GM21423 (cell line): ENCODE measurements around the gene PCDH1.

Source experiments
- ATAC-seq: cut with Tn5 transposase; IDR thresholded peaks from one replicate; pipeline ENCODE4 v1.9.1; 2021; ENCODE audit warnings: mild to moderate bottlenecking, moderate library complexity; ENCODE audit not compliant: unreplicated experiment

The PCDH1 gene

GRCh38 chr5:141857226-141857625 is 21.0 kb downstream of the PCDH1 start:
- no peak for ATAC-seq

GRCh38 chr5:141856037-141856790 is 22.0 kb downstream of the PCDH1 start:
- no peak for ATAC-seq

GRCh38 chr5:141855265-141856036 is 22.8 kb downstream of the PCDH1 start:
- no peak for ATAC-seq

- no peak for ATAC-seq
Measured at GRCh38 chr5:141853895-141854626, 24.1 kb downstream of the PCDH1 start.

GRCh38 chr5:141852448-141852847 is 25.8 kb downstream of the PCDH1 start:
- no peak for ATAC-seq

- no peak for ATAC-seq
Measured at GRCh38 chr5:141851195-141851874, 26.9 kb downstream of the PCDH1 start.

- no peak for ATAC-seq
Measured at GRCh38 chr5:141850786-141851185, 27.4 kb downstream of the PCDH1 start.

- ATAC-seq, result peak; percentile 8
Measured at GRCh38 chr5:141850244-141850768, 27.9 kb downstream of the PCDH1 start.

- peak; percentile 75 for ATAC-seq
Measured at GRCh38 chr5:141849415-141850243, 28.6 kb downstream of the PCDH1 start.

GRCh38 chr5:141848744-141849414 is 29.3 kb downstream of the PCDH1 start:
- peak; percentile 7 for ATAC-seq

GRCh38 chr5:141846031-141846430 is 32.2 kb downstream of the PCDH1 start:
- no peak for ATAC-seq

- no peak for ATAC-seq
Measured at GRCh38 chr5:141845371-141845851, 32.8 kb downstream of the PCDH1 start.

GRCh38 chr5:141844414-141845097 is 33.7 kb downstream of the PCDH1 start:
- no peak for ATAC-seq

GRCh38 chr5:141843156-141843927 is 34.9 kb downstream of the PCDH1 start:
- no peak for ATAC-seq

- ATAC-seq, result no peak
Measured at GRCh38 chr5:141841378-141842180, 36.6 kb downstream of the PCDH1 start.

GRCh38 chr5:141840826-141841360 is 37.3 kb downstream of the PCDH1 start:
- ATAC-seq, result no peak
